LNCaP clone FGC (cell line): Measurements from ENCODE around the gene ABHD2.

Experiments used
- DNase-seq: peaks from one replicate; pipeline ENCODE4 v3.0.0-alpha.2; 2011; ENCODE audit warnings: low read depth
- H3K4me3 ChIP-seq: 2 replicates; pipeline ENCODE4 v1.5.1; 2011; ENCODE audit warnings: mild to moderate bottlenecking, low read depth, low read length, control low read depth
- CTCF ChIP-seq: IDR thresholded peaks from 2 replicates; pipeline ENCODE4 v1.5.1; 2012; ENCODE audit warnings: mild to moderate bottlenecking; ENCODE audit not compliant: control insufficient read depth, insufficient read depth; ENCODE audit errors: extremely low read depth

ABHD2 gene

GRCh38 chr15:89108835-89109234, 20.6 kb downstream of the ABHD2 start:
- no peak for DNase-seq
- no peak overlapping the region for H3K4me3 ChIP-seq
- no peak for TF ChIP-seq CTCF

GRCh38 chr15:89109238-89109637, 21.0 kb downstream of the ABHD2 start:
- DNase-seq = no peak
- no peak for TF ChIP-seq CTCF
- H3K4me3 ChIP-seq = no peak overlapping the region

GRCh38 chr15:89110060-89110459, 21.8 kb downstream of the ABHD2 start:
- no peak overlapping the region for H3K4me3 ChIP-seq
- no peak for TF ChIP-seq CTCF
- no peak for DNase-seq

GRCh38 chr15:89111352-89111751, 23.1 kb downstream of the ABHD2 start:
- TF ChIP-seq CTCF = no peak
- no peak overlapping the region for H3K4me3 ChIP-seq

GRCh38 chr15:89111961-89112340, 23.7 kb downstream of the ABHD2 start:
- H3K4me3 ChIP-seq = no peak overlapping the region
- no peak for TF ChIP-seq CTCF
- DNase-seq = no peak

More at GRCh38 chr15:89111352-89111751, 23.1 kb downstream of the ABHD2 start:
- no peak for DNase-seq

- TF ChIP-seq CTCF = no peak
These were observed 24.2 kb downstream of the ABHD2 start for GRCh38 chr15:89112341-89112971.

More at GRCh38 chr15:89112341-89112971, 24.2 kb downstream of the ABHD2 start:
- DNase-seq = no peak
- no peak overlapping the region for H3K4me3 ChIP-seq
